Kasumi-1 (cell line): ENCODE data around the gene ATE1.
"Not testable (repeated sequence)": the region's sequence is repeated elsewhere in the genome, so short reads cannot be mapped to it uniquely, and the experiment has no call there.

Experiments
- DNase-seq, 2 experiments: peaks; one replicate each; lab custom pipeline; 2025; lab: John Stamatoyannopoulos, UW

ATE1 gene

DNA sequence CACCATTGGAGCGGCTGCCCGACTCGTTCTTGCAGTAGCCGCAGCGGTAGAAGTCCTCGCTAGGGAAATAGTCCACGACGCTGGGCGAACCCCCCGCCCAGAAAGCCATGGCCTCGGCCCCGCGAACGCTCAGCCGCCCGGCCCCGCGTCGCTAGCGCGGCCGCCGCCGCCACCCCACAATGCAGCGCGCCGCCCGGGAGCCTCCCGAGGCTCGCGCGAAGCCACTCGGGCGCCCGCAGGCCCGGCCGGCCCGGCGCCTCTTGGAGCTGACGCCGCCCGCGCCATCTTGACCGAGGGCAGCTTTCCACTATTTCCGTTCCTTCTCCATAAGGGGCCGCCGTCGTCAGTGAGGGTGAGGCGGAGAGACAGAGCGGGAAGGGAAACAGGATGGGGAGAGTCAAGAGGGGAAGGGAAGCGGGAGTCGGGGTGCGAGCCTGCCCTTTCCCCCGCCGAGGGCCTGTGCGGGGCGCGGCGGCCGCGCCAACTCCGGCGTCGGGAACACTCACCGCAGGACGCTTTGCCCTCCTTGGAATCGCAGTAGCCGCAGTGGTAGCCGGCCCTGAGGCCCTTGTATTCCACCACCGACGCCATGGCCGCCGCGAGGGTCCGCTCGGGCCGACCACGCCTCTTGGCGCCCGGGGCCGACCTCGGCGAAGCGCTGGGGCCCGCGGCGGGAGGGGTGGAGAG is at the start of gene ATE1:
Gene ATE1 (minus strand): TSS at position 191 of the 687 bp plus-strand sequence. CDS start 82 bp downstream, at position 109.
- peak; percentile 94 to 96 for DNase-seq

DNA sequence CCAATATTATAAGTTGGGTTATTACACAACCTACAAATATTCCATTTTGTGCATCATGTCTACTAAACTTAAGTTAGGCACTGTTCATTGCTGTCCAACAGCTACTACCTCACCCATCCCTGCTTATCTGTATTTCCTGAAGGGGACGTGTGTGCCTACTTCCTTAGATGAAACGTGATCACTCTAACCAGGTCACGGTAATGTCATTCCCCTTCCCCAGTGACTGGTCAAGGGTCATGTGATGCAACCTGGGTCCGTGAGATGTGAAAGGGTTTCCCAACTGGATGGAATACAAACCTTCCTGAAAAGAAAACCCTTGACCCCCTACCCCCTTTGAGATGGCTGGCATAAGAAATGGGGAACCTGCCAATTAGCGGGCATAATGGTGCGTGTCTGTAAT is 48.8 kb upstream of the ATE1 start:
- DNase-seq, result no peak

DNA sequence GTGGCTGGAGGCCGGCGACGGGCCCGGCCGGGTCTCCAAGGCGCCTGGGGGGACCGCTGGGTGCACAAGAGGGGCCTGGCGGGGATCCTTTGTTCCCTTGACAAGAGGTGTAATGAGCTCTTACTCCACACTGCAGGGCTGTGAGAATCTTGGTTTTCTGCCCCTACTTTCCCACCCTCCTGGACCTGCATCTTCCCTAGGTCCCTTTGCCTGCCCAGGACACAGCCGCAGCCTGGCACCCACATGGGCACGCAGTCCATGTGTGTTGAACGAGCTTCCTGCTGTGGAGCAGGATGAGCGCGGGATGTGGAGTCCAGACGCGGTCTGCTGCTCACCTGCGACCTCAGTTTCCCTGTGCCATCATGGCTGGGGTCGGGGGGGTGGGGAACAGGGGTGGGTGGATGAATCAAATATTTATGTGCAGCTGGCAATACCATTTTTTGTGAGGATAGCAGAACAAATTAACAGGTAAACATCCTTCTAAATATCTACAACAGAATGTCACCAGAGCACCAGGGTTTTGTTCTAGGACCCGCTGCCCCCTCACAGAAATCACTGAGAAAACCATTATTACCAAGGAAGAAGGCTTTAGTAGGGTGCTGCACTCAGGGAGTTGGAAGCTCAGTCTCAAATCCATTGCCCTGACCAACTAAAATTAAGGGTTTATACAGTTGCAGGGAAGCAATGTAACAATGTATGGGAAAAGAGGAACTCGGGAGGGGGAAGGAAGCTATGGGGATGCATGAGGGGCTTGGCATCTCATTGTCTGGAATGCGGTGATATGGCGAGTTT is 47.7 kb upstream of the ATE1 start:
- peak; percentile 28 to 37 for DNase-seq

- peak; percentile 69 to 76 for DNase-seq
Measured at GRCh38 chr10:121974535-121975294, 46.9 kb upstream of the ATE1 start, which contains the start of gene NSMCE4A. TSS of gene NSMCE4A (minus strand) at chr10:121975217. CDS start at chr10:121975165, 52 bp downstream.

DNA sequence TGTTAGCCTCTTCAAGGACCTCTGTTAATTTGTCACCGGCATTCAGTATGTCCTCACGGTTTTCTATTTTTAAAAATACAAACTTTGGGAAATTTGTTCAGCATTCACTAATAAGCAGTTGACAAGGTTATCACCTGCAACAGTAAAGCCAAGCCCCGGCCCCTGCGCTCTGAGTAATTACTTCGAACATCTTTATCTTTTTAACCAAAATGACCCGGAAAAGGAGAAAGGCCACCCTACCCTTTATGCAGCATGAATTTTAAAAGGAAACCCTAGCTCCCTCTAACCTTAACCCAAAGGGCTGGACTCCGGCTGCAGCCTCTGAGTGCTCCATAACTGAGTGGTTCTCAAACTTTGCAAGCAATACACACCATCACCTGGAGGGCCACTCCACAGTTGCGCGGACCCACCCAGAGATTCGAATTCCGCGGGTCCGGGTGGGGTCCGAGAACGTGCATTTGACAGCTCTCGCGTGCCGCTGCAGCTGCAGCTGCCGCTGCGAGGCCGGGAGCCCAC is 46.2 kb upstream of the ATE1 start:
- DNase-seq, result no peak

GRCh38 chr10:121969086-121969485 is 41.3 kb upstream of the ATE1 start:
- DNase-seq, result not testable (repeated sequence)

DNA sequence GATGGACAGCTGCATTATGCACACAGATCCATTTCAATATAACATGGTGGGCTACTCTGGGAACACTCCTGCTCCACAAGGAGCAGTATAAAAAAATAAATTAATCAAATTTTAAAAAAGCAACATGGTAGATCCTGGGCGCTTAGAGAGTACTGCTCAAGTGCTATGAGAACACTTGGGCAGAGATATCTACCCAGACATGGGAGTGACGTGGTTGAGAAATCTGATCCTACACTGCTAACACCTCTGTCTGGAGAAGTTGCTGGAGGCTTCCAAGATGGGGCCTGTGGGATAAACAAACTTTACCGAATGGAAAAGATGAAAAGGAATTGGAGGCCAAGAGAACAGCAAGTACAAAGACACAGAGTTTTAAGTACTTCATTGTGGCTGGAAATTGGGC is 38.2 kb upstream of the ATE1 start:
- DNase-seq, result no peak

DNA sequence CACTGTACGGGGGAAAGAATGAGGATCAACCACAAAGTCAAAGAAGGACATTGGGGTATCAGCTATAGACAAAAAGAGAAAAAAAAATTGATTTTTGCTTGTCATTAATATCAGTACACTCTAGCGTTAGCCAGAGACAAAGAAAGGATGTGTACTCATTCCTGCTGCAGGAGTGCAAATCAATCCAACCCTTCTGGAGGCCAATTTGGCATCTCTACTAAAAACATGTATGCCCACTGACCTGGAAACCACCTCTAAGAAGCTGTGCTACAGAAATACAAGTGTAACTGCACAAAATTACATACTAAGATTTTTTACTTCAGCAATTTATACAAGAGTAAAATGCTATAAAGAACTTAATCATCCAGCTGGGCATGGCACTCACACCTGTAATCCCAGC is 33.6 kb upstream of the ATE1 start:
- DNase-seq, result no peak

- no peak for DNase-seq
Measured at GRCh38 chr10:121959671-121960070, 31.8 kb upstream of the ATE1 start.

- no peak for DNase-seq
Measured at GRCh38 chr10:121956111-121957061, 28.6 kb upstream of the ATE1 start.

GRCh38 chr10:121952226-121952625 is 24.4 kb upstream of the ATE1 start:
- DNase-seq, result no peak

DNA sequence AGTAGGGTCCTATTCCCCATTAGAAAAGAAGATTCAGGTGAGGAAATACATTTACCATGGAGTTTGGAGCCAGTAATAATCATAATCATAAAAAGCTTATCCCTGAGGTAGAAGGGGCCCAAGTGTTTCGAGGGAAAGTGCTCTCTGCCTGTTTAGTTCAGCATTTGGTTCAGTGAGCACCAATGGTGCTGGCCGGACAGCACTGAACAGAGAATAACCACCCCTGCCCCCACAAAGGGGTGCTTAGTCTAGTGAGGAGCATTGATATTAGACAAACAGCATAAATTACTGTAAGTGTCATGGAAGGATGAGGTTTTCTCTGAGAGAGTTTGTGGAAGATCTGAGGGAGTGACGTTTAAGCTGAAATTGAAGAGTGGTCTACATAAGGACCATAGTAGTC is 21.6 kb upstream of the ATE1 start:
- no peak for DNase-seq

GRCh38 chr10:121949049-121949448 is 21.2 kb upstream of the ATE1 start:
- DNase-seq, result no peak

DNA sequence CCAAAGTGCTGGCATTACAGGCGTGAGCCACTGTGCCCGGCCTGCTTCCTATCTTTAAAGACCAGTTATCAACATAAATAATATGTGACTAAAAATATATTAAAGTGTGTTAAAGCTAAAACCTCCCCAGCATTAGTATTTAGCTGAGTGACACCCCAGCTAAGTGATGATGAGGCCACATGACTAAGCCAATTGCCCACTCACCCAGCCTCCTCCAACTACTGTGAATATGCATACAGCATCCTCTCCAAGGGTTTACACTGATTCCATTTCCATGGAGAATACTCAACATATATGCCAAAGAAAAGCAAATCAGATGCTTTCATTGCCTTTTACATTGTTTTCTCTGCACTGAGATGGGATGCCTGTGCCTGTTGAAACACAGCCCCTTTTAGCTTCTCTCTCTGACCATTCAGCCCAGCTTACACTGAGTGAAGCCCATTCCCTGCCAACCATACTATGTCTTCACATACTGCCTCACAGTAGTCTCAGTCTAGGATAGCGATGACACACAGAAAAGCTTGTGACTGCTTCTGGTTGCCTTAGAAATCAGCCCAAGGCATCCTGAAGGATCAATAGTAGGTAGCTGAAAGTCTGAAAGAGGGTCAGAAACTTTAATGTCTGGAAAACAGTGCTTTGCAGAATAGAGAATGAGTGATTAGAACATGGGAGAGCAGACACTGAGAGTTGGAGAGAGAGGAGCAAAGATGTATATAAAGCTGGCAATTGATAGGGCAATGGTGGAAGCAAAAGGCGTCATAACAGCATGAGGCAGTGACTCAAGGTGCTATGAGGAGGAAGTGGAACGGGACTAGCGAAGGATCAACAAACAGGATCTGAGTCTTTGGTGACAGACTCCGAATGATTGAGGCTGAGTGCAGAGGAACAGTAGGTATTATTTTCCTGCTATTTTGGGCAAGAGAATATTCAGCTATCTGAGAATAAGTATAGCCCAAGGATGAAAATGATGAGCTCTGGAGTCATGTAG is 19.8 kb upstream of the ATE1 start:
- DNase-seq, result no peak

- DNase-seq, result peak; percentile 90 to 96
Measured at GRCh38 chr10:121942749-121943416, 15.1 kb upstream of the ATE1 start.

GRCh38 chr10:121941532-121941931 is 13.7 kb upstream of the ATE1 start:
- no peak for DNase-seq

DNA sequence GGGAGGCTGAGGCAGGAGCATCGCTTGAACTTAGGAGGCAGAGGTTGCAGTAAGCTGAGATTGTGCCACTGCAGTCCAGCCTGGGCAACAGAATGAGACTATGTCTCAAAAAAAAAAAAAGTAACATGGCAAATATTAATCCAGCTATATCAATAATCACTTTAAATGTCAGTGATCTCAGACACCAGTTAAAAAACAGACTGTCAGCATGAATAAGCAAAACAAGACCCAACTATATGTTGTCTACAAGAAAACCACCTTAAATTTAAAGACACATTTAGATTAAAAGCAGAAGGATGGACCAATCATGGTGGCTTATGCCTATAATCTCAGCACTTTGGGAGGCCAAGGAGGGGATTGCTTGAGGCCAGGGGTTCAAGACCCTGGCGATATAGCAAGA is 8.5 kb upstream of the ATE1 start:
- no peak for DNase-seq

- DNase-seq, result peak; percentile 47 to 60
Measured at GRCh38 chr10:121935702-121936101, 7.9 kb upstream of the ATE1 start.
